Chondrocyte (in vitro differentiated cells): Measurements from ENCODE around the gene FSD1L. TPM values are rescaled to one million over a fixed set of nuclear protein-coding genes. Genes with fewer than 3 reads are reported as not detected.

Experiments used
- DNase-seq: peaks from one replicate; pipeline ENCODE4 v3.0.0; 2021; ENCODE audit warnings: mixed read lengths, low spot score
- H3K27ac Mint-ChIP-seq: one replicate; pipeline ENCODE4 v1.8.0; 2021; ENCODE audit warnings: mild to moderate bottlenecking, moderate library complexity, mixed read lengths; ENCODE audit not compliant: unreplicated experiment
- H3K27me3 Mint-ChIP-seq: 2 replicates; pipeline ENCODE4 v1.8.0; 2021; ENCODE audit warnings: low read depth, mixed read lengths
- H3K36me3 Mint-ChIP-seq: 2 replicates; pipeline ENCODE4 v1.8.0; 2021; ENCODE audit warnings: low read depth, mixed read lengths
- H3K4me1 Mint-ChIP-seq: 2 replicates; pipeline ENCODE4 v1.8.0; 2021; ENCODE audit warnings: low read depth, mild to moderate bottlenecking, mixed read lengths
- H3K4me3 Mint-ChIP-seq: one replicate; pipeline ENCODE4 v1.8.0; 2021; ENCODE audit warnings: mild to moderate bottlenecking, moderate library complexity, mixed read lengths; ENCODE audit not compliant: unreplicated experiment
- H3K9me3 Mint-ChIP-seq: 2 replicates; pipeline ENCODE4 v1.8.0; 2021; ENCODE audit warnings: low read depth, mixed read lengths
- total RNA-seq: library from RNA; stranded (reverse); gene quantifications from 3 replicates; pipeline ENCODE4 v1.2.1, GENCODE V29; 2021
- TF ChIP-seq, protein P1 (sequence below): fragments of 200-600 bp; sonication (generic); IDR thresholded peaks from 2 replicates; pipeline ENCODE4 v1.5.0; 2021; ENCODE audit warnings: antibody characterized with exemption, mild to moderate bottlenecking, moderate library complexity

The FSD1L gene
- total RNA-seq, 1 donor from 2014 or later: 5.6 TPM

DNA sequence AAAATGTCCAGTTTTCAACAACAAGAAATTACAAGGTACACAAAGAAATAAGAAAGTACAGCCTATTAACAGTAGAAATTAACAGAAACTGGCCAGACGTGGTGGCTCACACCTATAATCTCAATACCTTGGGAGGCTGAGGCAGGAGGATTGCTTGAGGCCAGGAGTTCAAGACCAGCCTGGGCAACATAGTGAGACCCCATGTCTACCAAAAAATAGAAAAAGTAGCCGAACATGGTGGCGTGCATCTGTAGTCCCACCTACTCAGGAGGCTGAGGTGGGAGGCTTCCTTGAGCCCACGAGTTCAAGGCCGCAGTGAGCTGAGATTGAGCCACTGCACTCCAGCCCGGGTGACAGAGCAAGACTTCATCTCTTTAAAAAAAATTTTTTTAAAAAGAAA is 41.5 kb upstream of the FSD1L start:
- TF ChIP-seq, protein P1, sequence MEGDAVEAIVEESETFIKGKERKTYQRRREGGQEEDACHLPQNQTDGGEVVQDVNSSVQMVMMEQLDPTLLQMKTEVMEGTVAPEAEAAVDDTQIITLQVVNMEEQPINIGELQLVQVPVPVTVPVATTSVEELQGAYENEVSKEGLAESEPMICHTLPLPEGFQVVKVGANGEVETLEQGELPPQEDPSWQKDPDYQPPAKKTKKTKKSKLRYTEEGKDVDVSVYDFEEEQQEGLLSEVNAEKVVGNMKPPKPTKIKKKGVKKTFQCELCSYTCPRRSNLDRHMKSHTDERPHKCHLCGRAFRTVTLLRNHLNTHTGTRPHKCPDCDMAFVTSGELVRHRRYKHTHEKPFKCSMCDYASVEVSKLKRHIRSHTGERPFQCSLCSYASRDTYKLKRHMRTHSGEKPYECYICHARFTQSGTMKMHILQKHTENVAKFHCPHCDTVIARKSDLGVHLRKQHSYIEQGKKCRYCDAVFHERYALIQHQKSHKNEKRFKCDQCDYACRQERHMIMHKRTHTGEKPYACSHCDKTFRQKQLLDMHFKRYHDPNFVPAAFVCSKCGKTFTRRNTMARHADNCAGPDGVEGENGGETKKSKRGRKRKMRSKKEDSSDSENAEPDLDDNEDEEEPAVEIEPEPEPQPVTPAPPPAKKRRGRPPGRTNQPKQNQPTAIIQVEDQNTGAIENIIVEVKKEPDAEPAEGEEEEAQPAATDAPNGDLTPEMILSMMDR: no peak
- no peak for DNase-seq
- peaks cover 9% of the 10 kb centered on the region for H3K36me3 Mint-ChIP-seq
- H3K27ac Mint-ChIP-seq: no peak overlapping the region
- H3K4me3 Mint-ChIP-seq: no peak overlapping the region
- H3K27me3 Mint-ChIP-seq: no peaks in the 10 kb centered on the region
- no peaks in the 10 kb centered on the region for H3K4me1 Mint-ChIP-seq
- H3K9me3 Mint-ChIP-seq: peaks cover 16% of the 10 kb centered on the region

DNA sequence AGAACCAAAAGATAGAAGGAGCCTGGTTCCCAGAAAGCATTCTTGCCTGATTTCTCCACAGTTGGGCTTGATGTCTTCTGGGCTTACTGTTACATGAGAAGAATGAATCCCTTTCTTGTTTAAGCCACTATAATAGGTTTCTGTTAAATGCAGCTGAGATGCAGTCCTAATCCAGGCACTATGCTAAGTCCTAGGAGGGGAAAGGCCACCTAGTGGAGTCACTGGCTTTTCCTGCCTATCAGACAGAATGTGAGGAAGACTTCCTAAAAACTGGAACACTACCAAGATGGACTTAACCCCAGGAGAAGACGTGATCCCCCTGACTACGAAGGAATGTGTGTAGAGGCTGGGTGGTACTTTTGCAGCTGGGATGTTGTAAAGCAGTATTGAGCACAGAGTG is 34.3 kb upstream of the FSD1L start:
- Mint-ChIP-seq H3K36me3 (peaks cover 9% of the 10 kb centered on the region), H3K4me1 (peaks cover 8% of the 10 kb centered on the region), H3K27ac (no peak overlapping the region), H3K4me3 (no peak overlapping the region), H3K27me3 (no peaks in the 10 kb centered on the region), H3K9me3 (peaks cover 15% of the 10 kb centered on the region)
- no peak for DNase-seq
- TF ChIP-seq, protein P1: peak; percentile 67

DNA sequence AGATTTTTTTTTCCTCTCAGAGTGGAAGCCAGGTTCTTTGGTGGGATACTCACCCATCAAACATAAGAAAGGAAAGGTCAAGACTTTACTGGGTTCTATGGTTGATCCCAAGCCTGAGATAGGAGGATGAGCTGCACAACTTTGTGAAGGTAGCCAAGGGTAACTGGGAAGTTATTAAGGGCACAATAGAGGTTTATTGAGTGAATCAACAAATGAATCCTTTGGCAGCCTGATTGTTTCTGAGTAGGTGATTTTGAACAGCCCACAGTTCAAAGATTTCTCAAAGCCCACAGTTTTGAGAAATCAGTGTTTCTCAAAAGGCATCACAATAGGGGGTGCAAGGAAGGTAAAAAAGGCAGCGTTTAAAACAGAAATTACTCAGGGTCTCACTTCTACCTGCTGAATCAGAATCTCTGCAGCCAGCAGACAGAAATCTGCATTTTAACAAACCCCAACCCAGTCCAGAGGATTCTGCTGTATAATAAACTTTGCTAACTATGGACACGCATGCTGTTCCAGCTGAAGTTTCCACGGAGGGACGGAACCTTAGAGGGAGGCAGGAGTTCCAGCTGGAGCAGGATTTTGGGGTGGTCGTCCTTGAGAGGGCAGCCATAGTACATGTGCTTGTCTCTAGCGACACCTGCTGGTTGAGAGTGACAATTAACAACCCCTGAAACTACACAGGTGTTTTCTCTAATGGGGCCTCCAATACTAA is 32.7 kb upstream of the FSD1L start:
- no peak overlapping the region for H3K27ac Mint-ChIP-seq
- no peak for DNase-seq
- H3K4me1 Mint-ChIP-seq: peaks cover 8% of the 10 kb centered on the region
- no peaks in the 10 kb centered on the region for H3K27me3 Mint-ChIP-seq
- peaks cover 7% of the 10 kb centered on the region for H3K36me3 Mint-ChIP-seq
- peaks cover 14% of the 10 kb centered on the region for H3K9me3 Mint-ChIP-seq
- no peak overlapping the region for H3K4me3 Mint-ChIP-seq
- TF ChIP-seq, protein P1: peak; percentile 98

DNA sequence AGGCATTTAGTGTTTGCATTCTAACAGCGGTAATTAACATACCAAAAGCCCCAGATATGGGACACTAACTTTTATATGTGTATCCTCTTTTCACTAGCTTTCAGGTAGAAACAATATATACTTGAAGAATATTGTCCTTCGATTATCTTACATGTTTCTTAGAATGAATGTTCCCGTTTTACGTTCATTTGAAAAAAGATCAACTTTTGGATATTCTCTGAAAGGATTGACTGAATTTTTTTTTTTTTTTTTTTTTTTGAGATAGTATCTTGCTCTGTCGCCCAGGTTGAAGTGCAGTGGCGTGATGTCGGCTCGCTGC is 32.2 kb upstream of the FSD1L start:
- no peak overlapping the region for H3K4me3 Mint-ChIP-seq
- peaks cover 4% of the 10 kb centered on the region for H3K36me3 Mint-ChIP-seq
- no peak overlapping the region for H3K27ac Mint-ChIP-seq
- no peaks in the 10 kb centered on the region for H3K27me3 Mint-ChIP-seq
- no peak for DNase-seq
- H3K4me1 Mint-ChIP-seq: peaks cover 8% of the 10 kb centered on the region
- TF ChIP-seq, protein P1: peak; percentile 38
- peaks cover 11% of the 10 kb centered on the region for H3K9me3 Mint-ChIP-seq

DNA sequence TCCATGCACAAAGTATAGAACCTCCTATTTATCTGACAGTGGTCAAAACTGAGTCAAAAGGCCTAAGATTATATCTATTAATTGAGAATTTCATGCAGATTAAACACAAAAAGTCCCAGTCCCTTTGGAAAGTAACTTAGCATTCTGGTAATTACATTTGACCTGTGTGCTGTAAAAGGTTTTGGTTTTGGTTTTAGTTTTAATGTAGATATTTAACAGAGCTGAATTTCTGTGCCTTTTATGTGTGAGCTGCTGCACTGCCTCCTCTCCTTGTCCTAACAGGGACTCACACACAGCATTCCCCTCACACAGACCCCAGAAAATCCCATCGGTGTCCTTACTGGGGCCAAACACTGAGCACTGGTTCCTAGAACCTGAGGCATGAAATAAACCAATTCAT is 31.0 kb upstream of the FSD1L start:
- H3K4me3 Mint-ChIP-seq: no peak overlapping the region
- TF ChIP-seq, protein P1: no peak
- peaks cover 3% of the 10 kb centered on the region for H3K9me3 Mint-ChIP-seq
- H3K36me3 Mint-ChIP-seq: no peaks in the 10 kb centered on the region
- H3K4me1 Mint-ChIP-seq: peaks cover 8% of the 10 kb centered on the region
- no peaks in the 10 kb centered on the region for H3K27me3 Mint-ChIP-seq
- no peak for DNase-seq
- H3K27ac Mint-ChIP-seq: no peak overlapping the region
